ENCODE results near the gene CSAD.

Gene CSAD

GRCh38 chr12:53191096-53191884, 10.6 kb upstream of the CSAD start:
- TF ChIP-seq EZH2phosphoT487 (IDR thresholded peaks at IDR 0.05; ENCODE audit: low read length), result no peak
- TF ChIP-seq, protein P1, sequence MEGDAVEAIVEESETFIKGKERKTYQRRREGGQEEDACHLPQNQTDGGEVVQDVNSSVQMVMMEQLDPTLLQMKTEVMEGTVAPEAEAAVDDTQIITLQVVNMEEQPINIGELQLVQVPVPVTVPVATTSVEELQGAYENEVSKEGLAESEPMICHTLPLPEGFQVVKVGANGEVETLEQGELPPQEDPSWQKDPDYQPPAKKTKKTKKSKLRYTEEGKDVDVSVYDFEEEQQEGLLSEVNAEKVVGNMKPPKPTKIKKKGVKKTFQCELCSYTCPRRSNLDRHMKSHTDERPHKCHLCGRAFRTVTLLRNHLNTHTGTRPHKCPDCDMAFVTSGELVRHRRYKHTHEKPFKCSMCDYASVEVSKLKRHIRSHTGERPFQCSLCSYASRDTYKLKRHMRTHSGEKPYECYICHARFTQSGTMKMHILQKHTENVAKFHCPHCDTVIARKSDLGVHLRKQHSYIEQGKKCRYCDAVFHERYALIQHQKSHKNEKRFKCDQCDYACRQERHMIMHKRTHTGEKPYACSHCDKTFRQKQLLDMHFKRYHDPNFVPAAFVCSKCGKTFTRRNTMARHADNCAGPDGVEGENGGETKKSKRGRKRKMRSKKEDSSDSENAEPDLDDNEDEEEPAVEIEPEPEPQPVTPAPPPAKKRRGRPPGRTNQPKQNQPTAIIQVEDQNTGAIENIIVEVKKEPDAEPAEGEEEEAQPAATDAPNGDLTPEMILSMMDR (IDR thresholded peaks at IDR 0.05; ENCODE audit: low read length), result no peak
- no peak for TF ChIP-seq EZH2 (optimal IDR thresholded peaks at IDR 0.05; ENCODE audit: low read depth, low read length)
- H3K79me2 ChIP-seq (ENCODE audit: low read length), result peaks cover 37% of the 10 kb centered on the region
- peaks cover 98% of the 10 kb centered on the region for H3F3A ChIP-seq (ENCODE audit: insufficient read depth, low read length)
- no peaks in the 10 kb centered on the region for H3K9me2 ChIP-seq (replicated peaks; ENCODE audit: insufficient read depth, low read length)
- H3K27ac ChIP-seq (ENCODE audit: low read length), result peak overlapping the region; percentile 60; the same call in 1 of the 2 replicates
- peaks cover 29% of the 10 kb centered on the region for H3K4me1 ChIP-seq (ENCODE audit: low read length)
- peak; percentile 47 for DNase-seq
- H3K9me3 ChIP-seq (replicated peaks; ENCODE audit: insufficient read depth, low read length), result no peaks in the 10 kb centered on the region
- peaks cover 44% of the 10 kb centered on the region for H3K36me3 ChIP-seq (replicated peaks; ENCODE audit: insufficient read depth, low read length)
- H3K27me3 ChIP-seq (replicated peaks; ENCODE audit: insufficient read depth, low read length), result no peaks in the 10 kb centered on the region
- no peak overlapping the region for H2AFZ ChIP-seq (ENCODE audit: low read length)
- no peak overlapping the region; the same call in 1 of the 2 replicates for H3K9ac ChIP-seq (ENCODE audit: low read length)
- H3K4me3 ChIP-seq (ENCODE audit: low read length), result no peak overlapping the region
- H3K4me2 ChIP-seq (ENCODE audit: low read depth, low read length), result no peak overlapping the region
- H4K20me1 ChIP-seq (ENCODE audit: insufficient read depth, low read length), result peaks cover 57% of the 10 kb centered on the region

- Histone ChIP-seq H3K4me3 (ENCODE audit: low read length) (no peak overlapping the region), H3K4me1 (ENCODE audit: low read length) (peaks cover 20% of the 10 kb centered on the region; the same call in 1 of the 2 replicates), H3K27me3 (replicated peaks; ENCODE audit: insufficient read depth, low read length) (no peaks in the 10 kb centered on the region), H3K9me3 (replicated peaks; ENCODE audit: insufficient read depth, low read length) (no peaks in the 10 kb centered on the region), H3K9ac (ENCODE audit: low read length) (no peak overlapping the region), H3K36me3 (replicated peaks; ENCODE audit: insufficient read depth, low read length) (peaks cover 33% of the 10 kb centered on the region), H2AFZ (ENCODE audit: low read length) (no peak overlapping the region), H3K9me2 (replicated peaks; ENCODE audit: insufficient read depth, low read length) (no peaks in the 10 kb centered on the region), H3K27ac (ENCODE audit: low read length) (peak overlapping the region; percentile 60; the same call in 1 of the 2 replicates), H3F3A (ENCODE audit: insufficient read depth, low read length) (peaks cover 90% of the 10 kb centered on the region), H4K20me1 (ENCODE audit: insufficient read depth, low read length) (peaks cover 47% of the 10 kb centered on the region), H3K4me2 (ENCODE audit: low read depth, low read length) (no peak overlapping the region), H3K79me2 (ENCODE audit: low read length) (peaks cover 29% of the 10 kb centered on the region)
- TF ChIP-seq EZH2 (optimal IDR thresholded peaks at IDR 0.05; ENCODE audit: low read depth, low read length), result no peak
- no peak for TF ChIP-seq EZH2phosphoT487 (IDR thresholded peaks at IDR 0.05; ENCODE audit: low read length)
- TF ChIP-seq, protein P1 (IDR thresholded peaks at IDR 0.05; ENCODE audit: low read length), result peak; percentile 75
- peak; percentile 86 for DNase-seq
Observed at GRCh38 chr12:53190108-53190729, 9.5 kb upstream of the CSAD start.

DNA sequence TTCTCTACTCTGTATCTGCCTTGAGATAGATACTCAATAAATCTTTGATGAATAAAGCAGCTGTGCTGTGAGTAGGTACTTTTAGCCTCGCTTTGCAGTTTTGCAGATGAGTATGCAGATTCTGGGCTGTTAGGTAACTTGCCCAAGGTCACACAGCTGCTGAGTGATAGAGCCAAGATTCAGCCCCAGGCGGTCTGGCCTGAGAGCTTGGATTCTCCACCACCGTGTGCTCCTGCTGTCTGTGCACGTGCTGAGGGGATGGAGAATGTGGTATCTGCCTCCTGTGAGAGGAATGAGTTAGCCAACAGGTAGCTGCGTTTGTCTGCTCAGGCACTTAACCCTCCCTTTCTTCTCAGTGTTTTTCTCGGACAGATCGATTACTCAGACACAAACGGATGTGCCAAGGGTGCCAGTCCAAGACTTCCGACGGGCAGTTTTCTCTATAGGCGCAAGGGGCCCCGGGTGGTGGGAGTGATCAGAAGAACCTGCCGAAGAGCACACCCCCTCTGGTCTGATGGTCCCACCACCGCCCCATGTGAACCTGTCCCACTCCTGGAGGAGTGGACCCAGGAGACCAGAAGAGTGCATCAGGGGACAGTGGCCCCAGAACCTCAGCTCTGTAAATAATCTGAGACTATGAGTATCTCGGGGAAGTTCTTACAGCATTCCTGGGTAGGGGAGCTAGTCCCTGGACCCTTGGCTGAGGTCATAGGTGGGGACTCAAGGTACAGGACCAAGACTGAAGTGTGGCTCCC, 6.6 kb upstream of the CSAD start:
- Histone ChIP-seq H3K27ac (ENCODE audit: low read length) (peak overlapping the region; percentile 60; the same call in 1 of the 2 replicates), H2AFZ (ENCODE audit: low read length) (no peak overlapping the region), H3K36me3 (replicated peaks; ENCODE audit: insufficient read depth, low read length) (peaks cover 17% of the 10 kb centered on the region; the same call in 1 of the 2 replicates), H3K27me3 (replicated peaks; ENCODE audit: insufficient read depth, low read length) (no peaks in the 10 kb centered on the region), H3K9ac (ENCODE audit: low read length) (no peak overlapping the region), H3K4me1 (ENCODE audit: low read length) (peaks cover 26% of the 10 kb centered on the region), H3K79me2 (ENCODE audit: low read length) (peaks cover 33% of the 10 kb centered on the region), H3K9me3 (replicated peaks; ENCODE audit: insufficient read depth, low read length) (no peaks in the 10 kb centered on the region), H4K20me1 (ENCODE audit: insufficient read depth, low read length) (peaks cover 18% of the 10 kb centered on the region), H3K9me2 (replicated peaks; ENCODE audit: insufficient read depth, low read length) (no peaks in the 10 kb centered on the region), H3F3A (ENCODE audit: insufficient read depth, low read length) (peaks cover 71% of the 10 kb centered on the region), H3K4me3 (ENCODE audit: low read length) (no peak overlapping the region), H3K4me2 (ENCODE audit: low read depth, low read length) (no peak overlapping the region)
- TF ChIP-seq, protein P1 (IDR thresholded peaks at IDR 0.05; ENCODE audit: low read length), result no peak
- TF ChIP-seq EZH2 (optimal IDR thresholded peaks at IDR 0.05; ENCODE audit: low read depth, low read length) (no peak), EZH2phosphoT487 (IDR thresholded peaks at IDR 0.05; ENCODE audit: low read length) (no peak)
- DNase-seq, result no peak

Data from MM.1S (cell line).